ENCODE results near the gene SHROOM1.

DNA sequence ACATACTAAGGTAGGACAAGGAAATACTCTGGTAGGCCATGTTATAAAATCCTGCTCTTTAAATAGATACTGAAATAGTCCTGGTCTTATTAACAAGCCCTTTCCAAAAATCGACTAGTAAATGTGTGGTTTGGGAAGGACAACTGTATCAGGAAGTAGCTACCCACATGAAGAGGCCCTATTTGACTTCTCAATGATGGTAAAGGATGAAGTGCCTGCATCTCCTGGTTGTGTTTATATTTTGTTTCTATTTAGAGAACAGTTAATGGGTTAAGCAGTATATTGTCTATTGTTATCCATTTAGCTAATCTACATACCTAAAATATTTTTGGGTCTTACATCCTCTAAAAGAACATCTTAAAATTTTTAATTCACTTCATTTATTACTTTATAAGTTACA is 23.3 kb upstream of the SHROOM1 start:
- TF ChIP-seq, protein P1, sequence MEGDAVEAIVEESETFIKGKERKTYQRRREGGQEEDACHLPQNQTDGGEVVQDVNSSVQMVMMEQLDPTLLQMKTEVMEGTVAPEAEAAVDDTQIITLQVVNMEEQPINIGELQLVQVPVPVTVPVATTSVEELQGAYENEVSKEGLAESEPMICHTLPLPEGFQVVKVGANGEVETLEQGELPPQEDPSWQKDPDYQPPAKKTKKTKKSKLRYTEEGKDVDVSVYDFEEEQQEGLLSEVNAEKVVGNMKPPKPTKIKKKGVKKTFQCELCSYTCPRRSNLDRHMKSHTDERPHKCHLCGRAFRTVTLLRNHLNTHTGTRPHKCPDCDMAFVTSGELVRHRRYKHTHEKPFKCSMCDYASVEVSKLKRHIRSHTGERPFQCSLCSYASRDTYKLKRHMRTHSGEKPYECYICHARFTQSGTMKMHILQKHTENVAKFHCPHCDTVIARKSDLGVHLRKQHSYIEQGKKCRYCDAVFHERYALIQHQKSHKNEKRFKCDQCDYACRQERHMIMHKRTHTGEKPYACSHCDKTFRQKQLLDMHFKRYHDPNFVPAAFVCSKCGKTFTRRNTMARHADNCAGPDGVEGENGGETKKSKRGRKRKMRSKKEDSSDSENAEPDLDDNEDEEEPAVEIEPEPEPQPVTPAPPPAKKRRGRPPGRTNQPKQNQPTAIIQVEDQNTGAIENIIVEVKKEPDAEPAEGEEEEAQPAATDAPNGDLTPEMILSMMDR (conservative IDR thresholded peaks at IDR 0.05; ENCODE audit: low read length): no peak
- no peak for TF ChIP-seq EZH2phosphoT487 (IDR thresholded peaks at IDR 0.05; ENCODE audit: borderline replicate concordance)

Measured in Loucy (cell line).